ENCODE data around the gene RAD21L1. TPM values are rescaled to one million over a fixed set of nuclear protein-coding genes. Genes with fewer than 3 reads are reported as not detected.

RAD21L1 gene
- total RNA-seq = not detected

- WGBS = 2% methylated on average over 9 of the region's 88 CpGs
- TF ChIP-seq EP300 (IDR thresholded peaks at IDR 0.05) = no peak
- TF ChIP-seq POLR2A (IDR thresholded peaks at IDR 0.05; ENCODE audit: low read depth) = no peak
- TF ChIP-seq POLR2AphosphoS5 (IDR thresholded peaks at IDR 0.05) = peak in 1 of 2 donors; percentile 13
- H3K36me3 ChIP-seq = no peaks in the 10 kb centered on the region
- peak within 1 kb of the TSS; percentile 62 to 71 (median 67) for H3K4me3 ChIP-seq
- intact Hi-C loops (cut with DNase I) = no loop called here
- peak within 1 kb of the TSS in 2 of 4 donors; percentile 11 to 31 for H3K27ac ChIP-seq (replicated peaks in 1 of 4)
- H3K27me3 ChIP-seq = peaks cover 0 to 69% (median 15%) of the 10 kb centered on the region in 4 donors
- DNase-seq (ENCODE audit: extremely low spot score) = peak; percentile 94
- H3K9me3 ChIP-seq = peaks cover 0 to 5% (median 0%) of the 10 kb centered on the region in 4 donors
- H3K4me1 ChIP-seq = peaks cover 11 to 19% (median 16%) of the 10 kb centered on the region in 4 donors
Measured at GRCh38 chr20:1225783-1226654, at the start of gene RAD21L1. RAD21L1 (plus strand) TSS chr20:1226044; CDS start chr20:1228454, 2,410 bp downstream.

DNA sequence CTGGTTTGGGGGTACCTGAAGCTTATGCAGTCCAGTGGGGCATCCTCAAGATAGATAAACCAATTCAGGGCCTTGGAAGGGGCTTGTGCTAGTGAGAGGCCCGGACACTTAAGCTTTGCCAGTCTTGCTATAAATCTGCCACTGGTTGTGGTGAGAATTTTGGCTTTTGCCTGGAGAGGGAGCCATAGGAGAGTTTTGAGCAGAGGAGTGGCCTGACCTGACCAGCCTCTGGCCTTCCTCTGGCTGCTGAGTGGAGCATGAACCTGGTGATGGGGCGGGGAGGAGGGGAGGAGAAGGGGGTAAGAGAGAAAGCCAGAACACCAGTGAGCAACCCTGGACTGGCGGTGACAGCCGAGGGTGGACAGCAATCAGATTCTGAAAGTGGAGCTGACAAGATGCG lies 48.2 kb upstream of the RAD21L1 start:
- no peak overlapping the region for H3K27ac ChIP-seq (replicated peaks in 1 of 4)
- no peak for DNase-seq (ENCODE audit: extremely low spot score)
- no peaks in the 10 kb centered on the region for H3K4me1 ChIP-seq
- WGBS = 85% methylated on average over 5 of the region's 5 CpGs
- no peaks in the 10 kb centered on the region for H3K27me3 ChIP-seq
- intact Hi-C loops (cut with DNase I) = no loop called here
- H3K9me3 ChIP-seq = no peaks in the 10 kb centered on the region
- H3K4me3 ChIP-seq = no peak overlapping the region
- peaks cover 0 to 44% (median 36%) of the 10 kb centered on the region in 4 donors for H3K36me3 ChIP-seq
- TF ChIP-seq, protein P1, sequence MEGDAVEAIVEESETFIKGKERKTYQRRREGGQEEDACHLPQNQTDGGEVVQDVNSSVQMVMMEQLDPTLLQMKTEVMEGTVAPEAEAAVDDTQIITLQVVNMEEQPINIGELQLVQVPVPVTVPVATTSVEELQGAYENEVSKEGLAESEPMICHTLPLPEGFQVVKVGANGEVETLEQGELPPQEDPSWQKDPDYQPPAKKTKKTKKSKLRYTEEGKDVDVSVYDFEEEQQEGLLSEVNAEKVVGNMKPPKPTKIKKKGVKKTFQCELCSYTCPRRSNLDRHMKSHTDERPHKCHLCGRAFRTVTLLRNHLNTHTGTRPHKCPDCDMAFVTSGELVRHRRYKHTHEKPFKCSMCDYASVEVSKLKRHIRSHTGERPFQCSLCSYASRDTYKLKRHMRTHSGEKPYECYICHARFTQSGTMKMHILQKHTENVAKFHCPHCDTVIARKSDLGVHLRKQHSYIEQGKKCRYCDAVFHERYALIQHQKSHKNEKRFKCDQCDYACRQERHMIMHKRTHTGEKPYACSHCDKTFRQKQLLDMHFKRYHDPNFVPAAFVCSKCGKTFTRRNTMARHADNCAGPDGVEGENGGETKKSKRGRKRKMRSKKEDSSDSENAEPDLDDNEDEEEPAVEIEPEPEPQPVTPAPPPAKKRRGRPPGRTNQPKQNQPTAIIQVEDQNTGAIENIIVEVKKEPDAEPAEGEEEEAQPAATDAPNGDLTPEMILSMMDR (IDR thresholded peaks at IDR 0.05) = no peak
- no peak for TF ChIP-seq POLR2AphosphoS5 (IDR thresholded peaks at IDR 0.05)
- TF ChIP-seq EP300 (IDR thresholded peaks at IDR 0.05) = no peak
- TF ChIP-seq POLR2A (IDR thresholded peaks at IDR 0.05; ENCODE audit: low read depth) = no peak

GRCh38 chr20:1178103-1178502 lies 47.7 kb upstream of the RAD21L1 start:
- Histone ChIP-seq H3K27ac (replicated peaks in 1 of 4) (no peak overlapping the region), H3K4me1 (no peaks in the 10 kb centered on the region), H3K4me3 (no peak overlapping the region), H3K36me3 (peaks cover 0 to 40% (median 32%) of the 10 kb centered on the region in 4 donors), H3K27me3 (no peaks in the 10 kb centered on the region), H3K9me3 (no peaks in the 10 kb centered on the region)
- no peak for DNase-seq (ENCODE audit: extremely low spot score)
- 90% methylated on average over 3 of the region's 3 CpGs for WGBS
- TF ChIP-seq EP300 (IDR thresholded peaks at IDR 0.05) (no peak), POLR2A (IDR thresholded peaks at IDR 0.05; ENCODE audit: low read depth) (no peak), POLR2AphosphoS5 (IDR thresholded peaks at IDR 0.05) (no peak)
- TF ChIP-seq, protein P1 (IDR thresholded peaks at IDR 0.05) = no peak
- intact Hi-C loops (cut with DNase I) = no loop called here

GRCh38 chr20:1178623-1179022 lies 47.2 kb upstream of the RAD21L1 start:
- H3K4me1 ChIP-seq = no peaks in the 10 kb centered on the region
- WGBS = 88% methylated on average over 3 of the region's 3 CpGs

DNA sequence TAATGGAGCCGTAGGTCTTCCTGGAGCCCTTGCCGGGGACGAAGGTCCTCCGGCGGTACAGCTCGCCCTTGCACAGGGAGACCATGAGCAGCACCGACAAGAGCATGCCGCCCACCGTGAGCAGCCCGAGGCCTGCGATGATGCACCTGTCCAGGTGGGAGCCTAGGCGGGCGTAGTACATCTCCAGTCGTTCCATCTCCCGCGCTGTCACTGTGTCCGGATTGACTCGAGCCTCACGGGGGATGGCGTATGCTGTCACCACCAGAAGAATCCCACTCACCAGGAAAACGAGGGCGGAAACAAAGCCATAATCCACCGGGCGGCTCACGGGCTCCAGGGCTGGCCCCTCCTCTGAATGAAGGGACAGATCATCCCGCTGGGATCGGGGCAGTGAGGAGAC lies 44.9 kb upstream of the RAD21L1 start:
- TF ChIP-seq, protein P1 (IDR thresholded peaks at IDR 0.05) = no peak
- TF ChIP-seq EP300 (IDR thresholded peaks at IDR 0.05) = no peak
- TF ChIP-seq POLR2AphosphoS5 (IDR thresholded peaks at IDR 0.05) = no peak
- no peak for TF ChIP-seq POLR2A (IDR thresholded peaks at IDR 0.05; ENCODE audit: low read depth)
- H3K36me3 ChIP-seq = peaks cover 0 to 13% (median 12%) of the 10 kb centered on the region in 4 donors
- DNase-seq (ENCODE audit: extremely low spot score) = no peak
- H3K9me3 ChIP-seq = no peaks in the 10 kb centered on the region
- WGBS = 94% methylated on average over 22 of the region's 27 CpGs
- peaks cover 8 to 18% (median 16%) of the 10 kb centered on the region in 4 donors for H3K4me1 ChIP-seq
- no peak overlapping the region for H3K4me3 ChIP-seq
- no peak overlapping the region for H3K27ac ChIP-seq (replicated peaks in 1 of 4)
- intact Hi-C loops (cut with DNase I) = no loop called here
- peaks cover 0 to 26% (median 16%) of the 10 kb centered on the region in 4 donors for H3K27me3 ChIP-seq

More at GRCh38 chr20:1178623-1179022, 47.2 kb upstream of the RAD21L1 start:
- Histone ChIP-seq H3K27ac (replicated peaks in 1 of 4) (no peak overlapping the region), H3K36me3 (peaks cover 0 to 35% (median 27%) of the 10 kb centered on the region in 4 donors), H3K4me3 (no peak overlapping the region), H3K27me3 (peaks cover 0 to 3% (median 0%) of the 10 kb centered on the region in 4 donors), H3K9me3 (no peaks in the 10 kb centered on the region)
- TF ChIP-seq POLR2AphosphoS5 (IDR thresholded peaks at IDR 0.05) (no peak), POLR2A (IDR thresholded peaks at IDR 0.05; ENCODE audit: low read depth) (no peak), EP300 (IDR thresholded peaks at IDR 0.05) (no peak)
- TF ChIP-seq, protein P1 (IDR thresholded peaks at IDR 0.05) = no peak
- intact Hi-C loops (cut with DNase I) = no loop called here
- no peak for DNase-seq (ENCODE audit: extremely low spot score)

Data from esophagus muscularis mucosa (tissue), 4 donors.